ENCODE results near the gene RNF144B. TPM values are rescaled to one million over a fixed set of nuclear protein-coding genes. Genes with fewer than 3 reads are reported as not detected.

The RNF144B gene
- total and polyA plus RNA-seq, 2 experiments from 2014 or later: 4.2 to 9.0 TPM

- Mint-ChIP-seq H3K36me3 (ENCODE audit: low read depth) (peaks cover 3% of the 10 kb centered on the region; the same call in 1 of the 3 replicates), H3K9me3 (no peaks in the 10 kb centered on the region), H3K4me3 (no peak overlapping the region), H3K4me1 (peaks cover 7% of the 10 kb centered on the region; the same call in 2 of the 3 replicates), H3K27me3 (ENCODE audit: insufficient read depth, low read depth, poor library complexity) (no peaks in the 10 kb centered on the region), H3K27ac (no peak overlapping the region)
- DNase-seq (ENCODE audit: low spot score) (no peak), ATAC-seq (no peak)
- Histone ChIP-seq H3K36me3 (ENCODE audit: insufficient read depth) (no peaks in the 10 kb centered on the region), H3K4me1 (ENCODE audit: insufficient read depth) (0 out of 2 replicates have a peak, but pooled peaks cover 6% of the 10 kb centered on the region), H3K27me3 (ENCODE audit: insufficient read depth) (no peaks in the 10 kb centered on the region), H3K27ac (ENCODE audit: low read depth) (no peak overlapping the region), H3K4me3 (no peak overlapping the region), H3F3A (replicated peaks; ENCODE audit: low read depth) (no peaks in the 10 kb centered on the region), H3K4me2 (no peak overlapping the region), H2AFZ (no peak overlapping the region), H3K79me2 (replicated peaks; ENCODE audit: insufficient read depth) (no peaks in the 10 kb centered on the region), H4K20me1 (replicated peaks; ENCODE audit: insufficient read depth) (no peaks in the 10 kb centered on the region), H3K9me2 (ENCODE audit: insufficient read depth) (peaks cover 7% of the 10 kb centered on the region; the same call in 1 of the 2 replicates)
- TF ChIP-seq ZNF331 (CRISPR knock-in tag; IDR thresholded peaks at IDR 0.05; ENCODE audit: low read depth): no peak
- TF ChIP-seq JUNB (IDR thresholded peaks at IDR 0.05; ENCODE audit: unreplicated experiment): no peak
- TF ChIP-seq NANOG (IDR thresholded peaks at IDR 0.05; ENCODE audit: borderline replicate concordance): no peak
- TF ChIP-seq EZH2 (IDR thresholded peaks at IDR 0.05; ENCODE audit: low read depth, unreplicated experiment): no peak
- TF ChIP-seq CTCF (conservative IDR thresholded peaks at IDR 0.05; ENCODE audit: low read depth in 2 of 2): no peak
These were observed 81.3 kb downstream of the RNF144B start for GRCh38 chr6:18468503-18468843.

DNA sequence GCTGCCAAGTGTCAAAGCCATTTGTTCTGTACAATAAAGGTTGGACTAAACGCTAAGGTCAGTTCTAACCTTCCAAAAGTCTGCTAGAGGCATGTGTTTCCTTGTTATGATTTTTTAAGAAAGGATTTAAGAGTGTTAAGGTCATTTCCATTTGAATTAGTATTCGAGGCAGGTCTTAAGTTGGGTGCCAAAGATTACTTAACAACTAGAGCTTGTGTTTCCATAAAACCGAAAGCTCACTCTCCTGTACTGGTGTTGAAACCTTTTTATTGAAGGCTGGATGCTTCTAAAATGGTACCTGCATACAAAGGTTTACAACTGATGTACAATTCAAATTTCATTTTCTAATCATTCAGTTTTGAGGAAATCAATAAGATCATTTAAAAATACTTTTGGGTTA is 82.4 kb downstream of the RNF144B start:
- H3K36me3 Mint-ChIP-seq (ENCODE audit: low read depth): no peaks in the 10 kb centered on the region; the same call in 2 of the 3 replicates
- H3F3A ChIP-seq (replicated peaks; ENCODE audit: low read depth): no peaks in the 10 kb centered on the region
- H3K79me2 ChIP-seq (replicated peaks; ENCODE audit: insufficient read depth): no peaks in the 10 kb centered on the region
- H3K4me2 ChIP-seq: 0 out of 2 replicates have a peak overlapping the region, but pooled peaks have one; percentile 18
- H3K4me3 ChIP-seq: no peak overlapping the region
- no peaks in the 10 kb centered on the region for H3K36me3 ChIP-seq (ENCODE audit: insufficient read depth)
- H3K27ac Mint-ChIP-seq: no peak overlapping the region
- 0 out of 2 replicates have a peak, but pooled peaks cover 6% of the 10 kb centered on the region for H3K4me1 ChIP-seq (ENCODE audit: insufficient read depth)
- no peak overlapping the region for H2AFZ ChIP-seq
- ATAC-seq: no peak
- peaks cover 7% of the 10 kb centered on the region; the same call in 1 of the 2 replicates for H3K9me2 ChIP-seq (ENCODE audit: insufficient read depth)
- no peak for DNase-seq (ENCODE audit: low spot score)
- no peaks in the 10 kb centered on the region for H3K9me3 Mint-ChIP-seq
- no peaks in the 10 kb centered on the region for H3K27me3 ChIP-seq (ENCODE audit: insufficient read depth)
- H4K20me1 ChIP-seq (replicated peaks; ENCODE audit: insufficient read depth): no peaks in the 10 kb centered on the region
- no peak overlapping the region for H3K4me3 Mint-ChIP-seq
- H3K4me1 Mint-ChIP-seq: peaks cover 7% of the 10 kb centered on the region; the same call in 2 of the 3 replicates
- H3K27me3 Mint-ChIP-seq (ENCODE audit: insufficient read depth, low read depth, poor library complexity): no peaks in the 10 kb centered on the region
- H3K27ac ChIP-seq (ENCODE audit: low read depth): no peak overlapping the region
- TF ChIP-seq ZNF114 (CRISPR knock-in tag; IDR thresholded peaks at IDR 0.05) (no peak), JUNB (IDR thresholded peaks at IDR 0.05; ENCODE audit: unreplicated experiment) (no peak), POLR2AphosphoS5 (IDR thresholded peaks at IDR 0.05; ENCODE audit: low read depth) (no peak), CTCF (conservative IDR thresholded peaks at IDR 0.05; ENCODE audit: low read depth in 2 of 2) (no peak), NANOG (IDR thresholded peaks at IDR 0.05; ENCODE audit: borderline replicate concordance) (no peak), CREB1 (CRISPR knock-in tag; IDR thresholded peaks at IDR 0.05; ENCODE audit: low read depth) (no peak), STAT1 (IDR thresholded peaks at IDR 0.05; ENCODE audit: unreplicated experiment) (no peak), EZH2 (IDR thresholded peaks at IDR 0.05; ENCODE audit: low read depth, unreplicated experiment) (no peak), ETS1 (IDR thresholded peaks at IDR 0.05) (no peak)
- TF ChIP-seq, protein P1, sequence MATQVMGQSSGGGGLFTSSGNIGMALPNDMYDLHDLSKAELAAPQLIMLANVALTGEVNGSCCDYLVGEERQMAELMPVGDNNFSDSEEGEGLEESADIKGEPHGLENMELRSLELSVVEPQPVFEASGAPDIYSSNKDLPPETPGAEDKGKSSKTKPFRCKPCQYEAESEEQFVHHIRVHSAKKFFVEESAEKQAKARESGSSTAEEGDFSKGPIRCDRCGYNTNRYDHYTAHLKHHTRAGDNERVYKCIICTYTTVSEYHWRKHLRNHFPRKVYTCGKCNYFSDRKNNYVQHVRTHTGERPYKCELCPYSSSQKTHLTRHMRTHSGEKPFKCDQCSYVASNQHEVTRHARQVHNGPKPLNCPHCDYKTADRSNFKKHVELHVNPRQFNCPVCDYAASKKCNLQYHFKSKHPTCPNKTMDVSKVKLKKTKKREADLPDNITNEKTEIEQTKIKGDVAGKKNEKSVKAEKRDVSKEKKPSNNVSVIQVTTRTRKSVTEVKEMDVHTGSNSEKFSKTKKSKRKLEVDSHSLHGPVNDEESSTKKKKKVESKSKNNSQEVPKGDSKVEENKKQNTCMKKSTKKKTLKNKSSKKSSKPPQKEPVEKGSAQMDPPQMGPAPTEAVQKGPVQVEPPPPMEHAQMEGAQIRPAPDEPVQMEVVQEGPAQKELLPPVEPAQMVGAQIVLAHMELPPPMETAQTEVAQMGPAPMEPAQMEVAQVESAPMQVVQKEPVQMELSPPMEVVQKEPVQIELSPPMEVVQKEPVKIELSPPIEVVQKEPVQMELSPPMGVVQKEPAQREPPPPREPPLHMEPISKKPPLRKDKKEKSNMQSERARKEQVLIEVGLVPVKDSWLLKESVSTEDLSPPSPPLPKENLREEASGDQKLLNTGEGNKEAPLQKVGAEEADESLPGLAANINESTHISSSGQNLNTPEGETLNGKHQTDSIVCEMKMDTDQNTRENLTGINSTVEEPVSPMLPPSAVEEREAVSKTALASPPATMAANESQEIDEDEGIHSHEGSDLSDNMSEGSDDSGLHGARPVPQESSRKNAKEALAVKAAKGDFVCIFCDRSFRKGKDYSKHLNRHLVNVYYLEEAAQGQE (IDR thresholded peaks at IDR 0.05; ENCODE audit: unreplicated experiment): no peak
